Measurements from ENCODE around the gene UBASH3B. TPM values are rescaled to one million over a fixed set of nuclear protein-coding genes. Genes with fewer than 3 reads are reported as not detected.

The UBASH3B gene
- total RNA-seq, 2 experiments from 2014 or later, result 54.7 to 73.0 TPM

GRCh38 chr11:122832721-122833470 lies 177.4 kb downstream of the UBASH3B start:
- CTCF ChIA-PET (ENCODE audit: unreplicated experiment), result interaction anchor here (0.9 kb wide), 1 partner anchor 42 kb away, joined by 3 read pairs; no protein-coding TSS in a partner anchor

DNA sequence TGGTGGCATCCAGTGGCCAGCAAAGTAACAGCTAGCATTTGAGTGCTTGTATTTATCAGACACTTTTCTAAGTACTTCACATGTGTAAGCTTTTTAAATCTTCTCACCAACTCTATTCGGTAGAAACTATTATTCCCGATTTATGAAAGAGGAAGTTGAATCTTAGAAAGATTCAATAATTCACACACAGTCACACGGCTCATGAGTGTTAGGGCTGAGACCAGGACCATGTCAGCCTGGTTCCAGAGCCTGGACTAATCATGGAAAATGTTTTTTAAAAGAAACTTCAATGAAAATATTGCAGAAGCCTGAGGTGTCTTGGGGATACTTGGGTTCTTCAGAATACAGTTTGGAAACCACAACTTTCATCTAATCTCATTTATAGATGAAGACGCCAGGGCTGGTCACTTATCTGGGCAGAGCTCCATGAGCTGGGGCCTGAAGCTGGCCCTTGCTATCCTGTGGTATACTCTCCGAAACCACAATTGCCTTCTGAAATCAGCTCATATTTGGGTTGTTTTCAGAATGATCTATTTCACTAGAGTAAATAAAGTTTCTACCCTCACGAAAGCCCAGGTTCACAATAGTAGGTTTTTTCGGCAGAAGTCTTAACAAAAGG lies 178.4 kb downstream of the UBASH3B start:
- no TSS peak for BruUV-seq (replicated peaks)
- no peak overlapping the region for H3K4me3 ChIP-seq (ENCODE audit: low read depth, low read length, poor library complexity, severe bottlenecking)
- H2AFZ ChIP-seq (ENCODE audit: low read length), result no peak overlapping the region
- DNase-seq (ENCODE audit: low spot score), result no peak
- no peaks in the 10 kb centered on the region for H3K36me3 ChIP-seq (ENCODE audit: insufficient read depth, low read length)
- CTCF ChIA-PET (ENCODE audit: unreplicated experiment), result interaction anchor here (0.9 kb wide), 1 partner anchor 43 kb away, joined by 3 read pairs; no protein-coding TSS in a partner anchor
- intact Hi-C loops (cut with micrococcal nuclease; ENCODE audit: unreplicated experiment), result no loop called here
- no peaks in the 10 kb centered on the region for H3K9me3 ChIP-seq (ENCODE audit: low read length)
- no peaks in the 10 kb centered on the region for H4K20me1 ChIP-seq (ENCODE audit: insufficient read depth, low read length)
- H3K79me2 ChIP-seq (ENCODE audit: insufficient read depth, low read depth, low read length), result no peaks in the 10 kb centered on the region
- H3K4me2 ChIP-seq (ENCODE audit: low read length), result no peak overlapping the region
- no peaks in the 10 kb centered on the region for H3K4me1 ChIP-seq (ENCODE audit: insufficient read depth, low read length, poor library complexity, severe bottlenecking)
- H3K27ac ChIP-seq (ENCODE audit: low read depth, low read length, poor library complexity, severe bottlenecking), result no peak overlapping the region
- TF ChIP-seq CTCF (conservative IDR thresholded peaks at IDR 0.05; ENCODE audit: low read length) (no peak), EZH2phosphoT487 (IDR thresholded peaks at IDR 0.05; ENCODE audit: borderline replicate concordance, low read depth, low read length) (no peak)
- POLR2A ChIA-PET, result interaction anchor here (1.2 kb wide), 1 partner anchor 27 kb away, joined by 3 read pairs; no protein-coding TSS in a partner anchor
- H3K9me2 ChIP-seq (ENCODE audit: insufficient read depth, low read length), result no peaks in the 10 kb centered on the region

More at GRCh38 chr11:122832721-122833470, 177.4 kb downstream of the UBASH3B start:
- no peak overlapping the region for H3K4me3 ChIP-seq (ENCODE audit: low read depth, low read length, poor library complexity, severe bottlenecking)
- no peak overlapping the region for H3K4me2 ChIP-seq (ENCODE audit: low read length)
- BruUV-seq (replicated peaks), result no TSS peak
- no peaks in the 10 kb centered on the region for H4K20me1 ChIP-seq (ENCODE audit: insufficient read depth, low read length)
- no peaks in the 10 kb centered on the region for H3K4me1 ChIP-seq (ENCODE audit: insufficient read depth, low read length, poor library complexity, severe bottlenecking)
- H3K9me2 ChIP-seq (ENCODE audit: insufficient read depth, low read length), result no peaks in the 10 kb centered on the region
- TF ChIP-seq CTCF (conservative IDR thresholded peaks at IDR 0.05; ENCODE audit: low read length), result no peak
- TF ChIP-seq EZH2phosphoT487 (IDR thresholded peaks at IDR 0.05; ENCODE audit: borderline replicate concordance, low read depth, low read length), result no peak
- intact Hi-C loops (cut with micrococcal nuclease; ENCODE audit: unreplicated experiment), result no loop called here
- POLR2A ChIA-PET, result interaction anchor here (0.6 to 1.2 kb wide), 2 partner anchors 26 to 54 kb away, joined by 3 read pairs; no protein-coding TSS in a partner anchor
- no peaks in the 10 kb centered on the region for H3K79me2 ChIP-seq (ENCODE audit: insufficient read depth, low read depth, low read length)
- H3K27ac ChIP-seq (ENCODE audit: low read depth, low read length, poor library complexity, severe bottlenecking), result no peak overlapping the region
- no peaks in the 10 kb centered on the region for H3K9me3 ChIP-seq (ENCODE audit: low read length)
- no peak overlapping the region for H2AFZ ChIP-seq (ENCODE audit: low read length)
- H3K36me3 ChIP-seq (ENCODE audit: insufficient read depth, low read length), result no peaks in the 10 kb centered on the region
- no peak for DNase-seq (ENCODE audit: low spot score)

All from OCI-LY7 (cell line).